HG03103 (cell line): ENCODE data around the gene NEK4.

Experiments used
- ATAC-seq: cut with Tn5 transposase; IDR thresholded peaks from one replicate; pipeline ENCODE4 v1.9.1; 2021; ENCODE audit warnings: low read depth; ENCODE audit not compliant: unreplicated experiment

Gene NEK4

GRCh38 chr3:52793702-52794611 lies 23.2 kb upstream of the NEK4 start:
- ATAC-seq = no peak

GRCh38 chr3:52792961-52793695 lies 22.4 kb upstream of the NEK4 start:
- no peak for ATAC-seq

GRCh38 chr3:52792413-52792812 lies 21.7 kb upstream of the NEK4 start:
- no peak for ATAC-seq

- no peak for ATAC-seq
Measured at GRCh38 chr3:52791928-52792327, 21.2 kb upstream of the NEK4 start.

GRCh38 chr3:52791366-52791765 lies 20.6 kb upstream of the NEK4 start:
- ATAC-seq = no peak

GRCh38 chr3:52790741-52791140 lies 20.0 kb upstream of the NEK4 start:
- ATAC-seq = no peak

GRCh38 chr3:52790337-52790736 lies 19.6 kb upstream of the NEK4 start:
- no peak for ATAC-seq

- no peak for ATAC-seq
Measured at GRCh38 chr3:52789746-52790040, 19.0 kb upstream of the NEK4 start.

- no peak for ATAC-seq
Measured at GRCh38 chr3:52788890-52789745, 18.4 kb upstream of the NEK4 start.

- ATAC-seq = no peak
Measured at GRCh38 chr3:52787672-52788625, 17.2 kb upstream of the NEK4 start.

GRCh38 chr3:52787246-52787645 lies 16.5 kb upstream of the NEK4 start:
- no peak for ATAC-seq

- no peak for ATAC-seq
Measured at GRCh38 chr3:52786330-52787215, 15.8 kb upstream of the NEK4 start.

GRCh38 chr3:52784931-52785590 lies 14.3 kb upstream of the NEK4 start:
- ATAC-seq = no peak

GRCh38 chr3:52784021-52784621 lies 13.4 kb upstream of the NEK4 start:
- ATAC-seq = no peak

GRCh38 chr3:52783211-52783555 lies 12.4 kb upstream of the NEK4 start:
- ATAC-seq = no peak

GRCh38 chr3:52782412-52783210 lies 11.9 kb upstream of the NEK4 start:
- ATAC-seq = no peak

GRCh38 chr3:52781741-52782140 lies 11.0 kb upstream of the NEK4 start:
- no peak for ATAC-seq
